Epithelial cell of esophagus (primary cell): Measurements from ENCODE around the gene LYPD1.

ENCODE experiments used
- DNase-seq: peaks from one replicate; pipeline ENCODE4 v3.0.0; 2010; ENCODE audit warnings: low read depth
- H3K4me3 ChIP-seq: 2 replicates; pipeline ENCODE4 v1.5.1; 2011; ENCODE audit warnings: mild to moderate bottlenecking, low read length, control low read depth
- TF ChIP-seq, protein P1 (sequence below): IDR thresholded peaks from 2 replicates; pipeline ENCODE4 v1.5.1; 2011; ENCODE audit warnings: low read depth, mild to moderate bottlenecking, low read length, control low read depth, inconsistent platforms; ENCODE audit not compliant: insufficient read depth; ENCODE audit errors: missing control alignments

LYPD1 gene

DNA sequence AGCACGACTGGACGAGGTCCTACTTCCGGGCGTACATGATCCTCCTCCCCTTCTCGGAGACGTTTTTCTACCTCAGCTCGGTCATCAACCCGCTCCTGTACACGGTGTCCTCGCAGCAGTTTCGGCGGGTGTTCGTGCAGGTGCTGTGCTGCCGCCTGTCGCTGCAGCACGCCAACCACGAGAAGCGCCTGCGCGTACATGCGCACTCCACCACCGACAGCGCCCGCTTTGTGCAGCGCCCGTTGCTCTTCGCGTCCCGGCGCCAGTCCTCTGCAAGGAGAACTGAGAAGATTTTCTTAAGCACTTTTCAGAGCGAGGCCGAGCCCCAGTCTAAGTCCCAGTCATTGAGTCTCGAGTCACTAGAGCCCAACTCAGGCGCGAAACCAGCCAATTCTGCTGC lies 24.8 kb downstream of the LYPD1 start:
- no peak for DNase-seq
- TF ChIP-seq, protein P1, sequence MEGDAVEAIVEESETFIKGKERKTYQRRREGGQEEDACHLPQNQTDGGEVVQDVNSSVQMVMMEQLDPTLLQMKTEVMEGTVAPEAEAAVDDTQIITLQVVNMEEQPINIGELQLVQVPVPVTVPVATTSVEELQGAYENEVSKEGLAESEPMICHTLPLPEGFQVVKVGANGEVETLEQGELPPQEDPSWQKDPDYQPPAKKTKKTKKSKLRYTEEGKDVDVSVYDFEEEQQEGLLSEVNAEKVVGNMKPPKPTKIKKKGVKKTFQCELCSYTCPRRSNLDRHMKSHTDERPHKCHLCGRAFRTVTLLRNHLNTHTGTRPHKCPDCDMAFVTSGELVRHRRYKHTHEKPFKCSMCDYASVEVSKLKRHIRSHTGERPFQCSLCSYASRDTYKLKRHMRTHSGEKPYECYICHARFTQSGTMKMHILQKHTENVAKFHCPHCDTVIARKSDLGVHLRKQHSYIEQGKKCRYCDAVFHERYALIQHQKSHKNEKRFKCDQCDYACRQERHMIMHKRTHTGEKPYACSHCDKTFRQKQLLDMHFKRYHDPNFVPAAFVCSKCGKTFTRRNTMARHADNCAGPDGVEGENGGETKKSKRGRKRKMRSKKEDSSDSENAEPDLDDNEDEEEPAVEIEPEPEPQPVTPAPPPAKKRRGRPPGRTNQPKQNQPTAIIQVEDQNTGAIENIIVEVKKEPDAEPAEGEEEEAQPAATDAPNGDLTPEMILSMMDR: no peak

DNA sequence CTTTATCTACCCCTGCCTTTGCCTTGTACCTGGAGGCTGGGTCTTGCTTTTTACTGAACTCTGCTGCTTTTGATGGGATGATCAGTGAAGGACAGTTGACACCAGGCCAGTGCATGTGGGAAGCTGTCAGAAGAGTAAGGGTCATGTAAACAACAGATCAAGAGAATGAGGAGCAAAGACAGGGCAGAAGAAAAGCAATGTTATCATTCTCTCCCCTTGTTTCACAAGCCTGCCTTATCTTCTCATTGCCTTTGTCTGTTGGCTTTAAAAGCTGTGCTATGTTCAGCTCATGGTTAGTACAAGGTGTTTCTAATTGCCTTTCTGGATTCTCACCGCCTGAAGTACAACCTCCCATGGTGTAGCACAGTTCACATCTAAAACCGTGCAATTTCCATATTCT lies 27.6 kb downstream of the LYPD1 start:
- H3K4me3 ChIP-seq: no peak overlapping the region
- no peak for DNase-seq
- TF ChIP-seq, protein P1: no peak

More for the DNA sequence above, 24.8 kb downstream of the LYPD1 start:
- H3K4me3 ChIP-seq: no peak overlapping the region

DNA sequence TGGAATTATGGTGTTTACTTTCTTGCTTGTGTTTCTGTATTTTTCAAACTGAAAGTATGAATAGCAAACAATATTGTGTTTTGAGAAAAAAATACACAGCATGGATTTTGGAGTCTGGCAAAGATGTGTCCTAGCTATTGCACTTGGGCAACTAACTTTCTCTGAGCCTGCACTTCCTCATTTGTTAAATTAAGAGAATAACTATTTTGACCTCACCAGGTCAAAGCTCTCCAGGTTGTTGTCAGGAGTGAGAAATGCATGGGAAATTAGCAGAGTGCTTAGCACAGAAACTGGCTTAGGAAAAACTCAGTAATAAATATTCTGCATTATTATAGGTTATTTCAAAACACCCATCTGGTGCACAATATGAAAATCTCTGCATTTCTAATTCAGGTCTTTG lies 28.2 kb downstream of the LYPD1 start:
- DNase-seq: no peak
- H3K4me3 ChIP-seq: no peak overlapping the region
- TF ChIP-seq, protein P1: no peak

DNA sequence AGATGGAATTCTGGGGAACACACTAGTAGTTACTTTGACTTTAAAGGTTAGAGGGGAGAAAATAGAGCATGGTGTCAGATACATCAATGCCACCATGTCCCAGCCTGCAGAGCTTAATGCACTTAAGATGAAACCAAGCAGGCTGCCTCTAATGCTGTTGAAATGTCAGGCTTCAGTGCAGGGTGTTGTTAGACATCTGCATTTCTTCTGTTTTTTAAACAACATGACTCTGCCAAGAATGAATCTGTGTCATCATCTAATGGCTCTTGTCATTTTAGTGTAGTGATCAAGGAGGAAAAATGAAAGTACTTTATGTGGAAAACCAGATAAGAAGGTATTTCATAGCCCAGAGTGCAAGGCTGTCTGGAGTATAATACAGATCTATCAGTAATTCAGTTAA lies 29.9 kb downstream of the LYPD1 start:
- no peak for DNase-seq

DNA sequence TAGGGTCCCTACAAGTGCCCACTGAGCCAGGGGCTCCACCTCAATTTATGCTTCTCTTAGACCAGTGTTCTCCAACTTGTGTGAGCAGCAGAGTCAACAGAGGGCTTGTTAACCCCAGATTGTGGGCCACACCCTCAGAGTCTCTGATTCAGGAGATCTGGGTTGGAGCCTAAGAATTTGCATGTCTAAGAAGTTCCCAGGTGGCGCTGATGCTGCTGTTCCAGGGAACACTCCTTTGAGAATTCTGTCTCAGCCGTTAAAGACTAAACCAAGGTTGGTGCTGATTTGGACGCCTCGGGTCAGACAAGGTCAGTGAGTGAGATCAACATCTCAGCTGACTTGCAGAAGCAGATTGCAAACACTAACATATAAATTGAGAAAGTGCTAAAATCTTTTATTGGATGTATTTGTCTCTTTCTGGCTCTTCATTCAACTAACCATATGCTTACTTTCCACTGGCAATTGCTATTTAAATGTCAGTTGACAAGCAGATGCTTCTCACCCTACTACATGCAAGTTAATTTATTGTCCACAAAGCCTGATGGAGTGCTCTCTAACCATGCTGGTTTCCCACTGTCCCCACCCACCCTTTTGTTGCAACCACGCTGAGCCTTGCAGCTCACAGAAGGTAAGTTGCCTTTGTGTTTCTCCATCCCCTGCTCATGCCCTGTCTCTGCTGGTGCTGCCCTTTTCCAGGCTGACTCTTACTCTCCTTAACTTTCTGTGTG lies 31.5 kb downstream of the LYPD1 start:
- TF ChIP-seq, protein P1: no peak
- no peak overlapping the region for H3K4me3 ChIP-seq
- DNase-seq: no peak

More for the DNA sequence above, 29.9 kb downstream of the LYPD1 start:
- H3K4me3 ChIP-seq: no peak overlapping the region
- TF ChIP-seq, protein P1: no peak

DNA sequence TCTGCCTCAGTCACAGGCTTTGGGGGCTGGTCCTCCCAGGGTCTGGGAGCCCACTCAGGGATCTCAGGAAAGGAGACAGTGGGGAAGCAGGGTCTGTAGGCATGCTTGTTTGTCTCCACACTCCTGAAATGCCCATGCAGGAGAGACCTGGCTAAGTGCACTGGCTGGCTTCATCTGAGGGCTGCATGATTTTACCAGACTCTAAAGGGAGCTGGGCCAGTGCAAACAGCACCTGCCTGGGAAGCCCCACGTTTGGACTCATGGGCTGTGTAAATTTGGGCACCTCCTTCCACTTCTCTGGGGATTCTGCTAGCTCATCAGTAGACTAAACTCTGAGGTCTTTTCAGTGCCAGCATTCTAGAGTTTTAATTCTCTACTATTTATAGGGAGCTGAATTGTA lies 33.7 kb downstream of the LYPD1 start:
- TF ChIP-seq, protein P1: no peak
- H3K4me3 ChIP-seq: no peak overlapping the region
- DNase-seq: no peak

DNA sequence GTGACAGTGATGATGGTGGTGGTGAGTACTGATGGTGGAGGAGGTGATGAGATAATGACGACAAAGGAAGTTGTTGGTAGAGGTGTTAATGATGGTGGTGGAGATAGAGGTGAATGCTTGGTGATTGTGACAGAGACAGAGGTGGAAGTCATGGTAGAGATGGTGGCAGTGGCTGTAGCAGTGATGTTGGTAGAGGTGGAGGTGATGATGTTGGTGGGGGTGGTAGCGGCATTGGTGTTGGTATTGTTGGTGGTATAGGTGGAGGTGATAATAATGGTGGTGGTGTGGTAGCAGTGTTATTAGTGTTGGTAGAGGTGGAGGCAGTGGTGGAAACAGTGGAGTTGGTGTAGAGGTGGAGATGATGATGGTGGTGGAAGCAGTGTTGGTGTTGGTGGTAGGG lies 36.4 kb downstream of the LYPD1 start:
- no peak for DNase-seq
- no peak overlapping the region for H3K4me3 ChIP-seq
- TF ChIP-seq, protein P1: no peak
